ENCODE measurements around the gene SLC26A3.

The SLC26A3 gene

DNA sequence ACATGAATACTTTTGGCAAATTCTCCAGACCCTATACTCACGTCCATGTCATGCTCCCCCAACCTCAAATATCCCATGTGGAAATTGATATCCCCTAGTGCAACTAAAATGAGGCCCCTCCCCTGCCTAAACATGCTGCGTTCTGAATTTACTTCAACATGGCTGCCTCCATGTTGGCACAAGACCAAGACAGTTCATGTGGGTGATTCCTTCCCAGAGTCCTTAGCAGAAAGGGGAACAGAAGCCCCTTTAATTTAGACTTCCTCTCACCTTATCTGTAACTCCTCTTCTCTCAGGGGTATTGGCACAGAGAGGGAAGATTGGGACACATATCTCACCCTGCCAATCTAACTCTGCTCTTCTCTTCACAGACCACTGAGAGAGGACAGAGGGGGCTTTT is 24.5 kb upstream of the SLC26A3 start:
- Histone ChIP-seq H3K4me3 (ENCODE audit: low read depth, low read length) (no peak overlapping the region), H3K27me3 (ENCODE audit: insufficient read depth, low read depth, severe bottlenecking) (no peaks in the 10 kb centered on the region), H3K9me3 (ENCODE audit: severe bottlenecking) (peaks cover 7% of the 10 kb centered on the region), H3K27ac (no peak overlapping the region), H3K36me3 (no peaks in the 10 kb centered on the region)
- TF ChIP-seq, protein P1, sequence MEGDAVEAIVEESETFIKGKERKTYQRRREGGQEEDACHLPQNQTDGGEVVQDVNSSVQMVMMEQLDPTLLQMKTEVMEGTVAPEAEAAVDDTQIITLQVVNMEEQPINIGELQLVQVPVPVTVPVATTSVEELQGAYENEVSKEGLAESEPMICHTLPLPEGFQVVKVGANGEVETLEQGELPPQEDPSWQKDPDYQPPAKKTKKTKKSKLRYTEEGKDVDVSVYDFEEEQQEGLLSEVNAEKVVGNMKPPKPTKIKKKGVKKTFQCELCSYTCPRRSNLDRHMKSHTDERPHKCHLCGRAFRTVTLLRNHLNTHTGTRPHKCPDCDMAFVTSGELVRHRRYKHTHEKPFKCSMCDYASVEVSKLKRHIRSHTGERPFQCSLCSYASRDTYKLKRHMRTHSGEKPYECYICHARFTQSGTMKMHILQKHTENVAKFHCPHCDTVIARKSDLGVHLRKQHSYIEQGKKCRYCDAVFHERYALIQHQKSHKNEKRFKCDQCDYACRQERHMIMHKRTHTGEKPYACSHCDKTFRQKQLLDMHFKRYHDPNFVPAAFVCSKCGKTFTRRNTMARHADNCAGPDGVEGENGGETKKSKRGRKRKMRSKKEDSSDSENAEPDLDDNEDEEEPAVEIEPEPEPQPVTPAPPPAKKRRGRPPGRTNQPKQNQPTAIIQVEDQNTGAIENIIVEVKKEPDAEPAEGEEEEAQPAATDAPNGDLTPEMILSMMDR (IDR thresholded peaks at IDR 0.05; ENCODE audit: low read depth, low read length) = no peak
- DNase-seq = no peak

DNA sequence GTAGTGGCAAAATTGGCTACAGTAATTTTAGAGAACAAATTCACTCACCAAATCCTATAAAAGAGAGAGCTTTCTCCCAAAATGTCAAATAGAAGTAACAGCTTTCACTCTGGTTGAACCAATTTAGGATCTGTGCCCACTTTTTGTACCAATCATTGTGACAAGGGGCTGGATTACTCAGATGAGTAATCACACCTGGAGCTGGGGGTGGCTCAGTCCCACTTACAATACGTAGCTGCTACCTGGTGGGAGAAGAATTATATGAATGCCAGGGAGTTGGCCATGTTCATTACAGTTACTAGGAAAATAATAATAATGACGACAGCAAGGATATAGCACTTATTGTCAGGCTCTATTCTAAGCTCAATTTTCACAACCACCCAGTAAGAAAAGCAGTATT is 23.4 kb upstream of the SLC26A3 start:
- H3K27me3 ChIP-seq (ENCODE audit: insufficient read depth, low read depth, severe bottlenecking) = no peaks in the 10 kb centered on the region

DNA sequence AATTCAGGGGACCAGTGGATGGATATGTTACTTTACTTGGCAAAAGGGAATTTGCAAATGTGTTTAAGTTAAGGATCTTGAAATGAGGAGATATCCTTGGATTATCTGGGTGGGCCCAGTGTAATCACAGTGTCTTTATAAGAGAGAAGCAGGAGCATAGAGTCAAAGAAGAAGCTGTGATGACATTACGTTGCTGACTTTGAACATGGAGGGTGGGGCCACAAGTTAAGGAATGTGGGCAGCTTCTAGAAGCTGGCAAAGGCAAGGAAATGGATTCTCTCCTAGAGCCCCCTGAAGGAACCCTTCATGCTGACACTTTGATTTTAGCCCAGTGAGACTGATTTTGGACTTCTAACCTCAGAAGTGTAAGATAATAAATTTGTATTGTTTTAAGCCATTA is 21.8 kb upstream of the SLC26A3 start:
- TF ChIP-seq, protein P1 (IDR thresholded peaks at IDR 0.05; ENCODE audit: low read depth, low read length) = no peak
- Histone ChIP-seq H3K36me3 (no peaks in the 10 kb centered on the region), H3K9me3 (ENCODE audit: severe bottlenecking) (peaks cover 7% of the 10 kb centered on the region), H3K27ac (no peak overlapping the region), H3K4me3 (ENCODE audit: low read depth, low read length) (no peak overlapping the region), H3K27me3 (ENCODE audit: insufficient read depth, low read depth, severe bottlenecking) (no peaks in the 10 kb centered on the region)
- DNase-seq = no peak

More for the DNA sequence above, 23.4 kb upstream of the SLC26A3 start:
- TF ChIP-seq, protein P1 (IDR thresholded peaks at IDR 0.05; ENCODE audit: low read depth, low read length) = no peak
- Histone ChIP-seq H3K4me3 (ENCODE audit: low read depth, low read length) (no peak overlapping the region), H3K27ac (no peak overlapping the region), H3K9me3 (ENCODE audit: severe bottlenecking) (peaks cover 7% of the 10 kb centered on the region), H3K36me3 (no peaks in the 10 kb centered on the region)
- no peak for DNase-seq

DNA sequence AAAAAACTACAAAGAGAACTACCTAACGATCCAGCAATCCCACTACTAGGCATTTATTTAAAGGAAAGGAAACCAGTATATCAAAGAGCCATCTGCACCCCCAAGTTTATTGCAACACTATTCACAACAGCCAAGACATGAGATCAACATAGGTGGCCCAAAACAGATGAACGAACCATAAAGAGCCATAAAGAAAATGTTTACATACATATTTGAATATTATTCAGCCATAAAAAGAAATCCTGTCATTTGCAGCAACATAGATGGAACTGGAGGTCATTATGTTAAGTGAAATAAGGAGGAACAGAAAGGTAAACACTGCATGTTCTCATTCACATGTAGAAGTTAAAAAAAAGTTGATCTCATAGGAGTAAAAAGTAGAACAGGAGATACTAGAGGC is 15.6 kb upstream of the SLC26A3 start:
- Histone ChIP-seq H3K36me3 (no peaks in the 10 kb centered on the region), H3K9me3 (ENCODE audit: severe bottlenecking) (no peaks in the 10 kb centered on the region), H3K4me3 (ENCODE audit: low read depth, low read length) (no peak overlapping the region), H3K27me3 (ENCODE audit: insufficient read depth, low read depth, severe bottlenecking) (no peaks in the 10 kb centered on the region), H3K27ac (no peak overlapping the region)
- no peak for DNase-seq
- TF ChIP-seq, protein P1 (IDR thresholded peaks at IDR 0.05; ENCODE audit: low read depth, low read length) = no peak

DNA sequence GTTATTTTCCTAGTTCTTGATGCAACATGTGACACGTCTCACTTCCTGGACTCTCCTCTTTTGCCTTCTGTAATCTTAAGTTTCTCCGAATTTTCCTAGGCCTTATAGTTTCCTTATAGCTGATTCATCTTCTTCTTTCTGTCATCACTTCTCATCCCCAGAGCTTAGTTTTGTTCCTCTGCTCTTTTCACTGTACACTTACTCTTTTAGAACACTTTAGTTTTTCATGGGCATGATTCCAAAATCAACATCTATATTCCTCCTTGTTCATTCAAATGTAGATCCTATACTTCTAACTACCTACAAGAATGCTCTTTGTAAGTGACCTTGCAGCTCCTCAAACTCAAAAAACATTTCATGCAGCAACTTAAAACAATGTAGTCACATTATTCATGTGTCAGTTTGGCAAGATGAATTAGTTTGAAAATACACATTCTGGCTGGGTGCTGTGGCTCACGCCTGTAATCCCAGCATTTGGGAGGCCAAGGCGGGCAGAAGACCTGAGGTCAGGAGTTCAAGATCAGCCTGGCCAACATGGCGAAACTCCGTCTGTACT is 13.1 kb upstream of the SLC26A3 start:
- no peak overlapping the region for H3K27ac ChIP-seq
- H3K4me3 ChIP-seq (ENCODE audit: low read depth, low read length) = no peak overlapping the region
- H3K27me3 ChIP-seq (ENCODE audit: insufficient read depth, low read depth, severe bottlenecking) = no peaks in the 10 kb centered on the region
- TF ChIP-seq, protein P1 (IDR thresholded peaks at IDR 0.05; ENCODE audit: low read depth, low read length) = no peak
- H3K9me3 ChIP-seq (ENCODE audit: severe bottlenecking) = no peaks in the 10 kb centered on the region
- H3K36me3 ChIP-seq = no peaks in the 10 kb centered on the region
- no peak for DNase-seq

DNA sequence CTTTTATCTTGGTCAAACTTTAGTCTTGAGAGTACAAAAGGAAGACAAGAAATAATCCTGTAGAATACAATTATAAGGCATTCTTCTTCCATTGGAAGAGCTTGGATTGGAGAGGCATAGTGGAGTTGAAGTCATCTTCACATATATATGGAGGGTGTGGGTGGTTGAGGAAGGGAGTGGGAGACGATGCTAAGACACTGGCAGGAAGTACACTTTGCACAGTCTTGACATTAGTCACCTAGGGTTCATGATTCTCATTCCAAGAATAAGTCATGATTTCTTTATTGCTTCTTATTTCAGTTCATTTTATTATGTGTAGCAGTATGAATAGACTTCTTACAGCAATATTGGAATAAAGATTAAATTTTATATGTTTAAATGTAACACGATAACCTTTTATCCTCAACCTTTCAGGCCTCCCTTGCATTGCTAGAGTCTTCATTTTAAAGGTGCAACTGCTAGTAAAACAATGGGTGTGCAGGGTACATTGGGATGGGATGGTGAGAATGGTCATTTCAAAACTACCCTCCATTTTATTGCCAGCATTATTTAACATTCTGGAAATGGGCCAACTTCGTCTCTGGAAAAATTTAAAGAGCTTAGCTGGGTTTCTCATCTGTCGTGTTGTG is 12.3 kb upstream of the SLC26A3 start:
- Histone ChIP-seq H3K4me3 (ENCODE audit: low read depth, low read length) (no peak overlapping the region), H3K36me3 (no peaks in the 10 kb centered on the region), H3K9me3 (ENCODE audit: severe bottlenecking) (no peaks in the 10 kb centered on the region), H3K27me3 (ENCODE audit: insufficient read depth, low read depth, severe bottlenecking) (no peaks in the 10 kb centered on the region), H3K27ac (no peak overlapping the region)
- TF ChIP-seq, protein P1 (IDR thresholded peaks at IDR 0.05; ENCODE audit: low read depth, low read length) = no peak
- DNase-seq = no peak

All from WERI-Rb-1 (cell line).